ENCODE results near the gene SYNDIG1.

The SYNDIG1 gene

GRCh38 chr20:24572140-24572539 lies 102.7 kb downstream of the SYNDIG1 start:
- no peak for DNase-seq

DNA sequence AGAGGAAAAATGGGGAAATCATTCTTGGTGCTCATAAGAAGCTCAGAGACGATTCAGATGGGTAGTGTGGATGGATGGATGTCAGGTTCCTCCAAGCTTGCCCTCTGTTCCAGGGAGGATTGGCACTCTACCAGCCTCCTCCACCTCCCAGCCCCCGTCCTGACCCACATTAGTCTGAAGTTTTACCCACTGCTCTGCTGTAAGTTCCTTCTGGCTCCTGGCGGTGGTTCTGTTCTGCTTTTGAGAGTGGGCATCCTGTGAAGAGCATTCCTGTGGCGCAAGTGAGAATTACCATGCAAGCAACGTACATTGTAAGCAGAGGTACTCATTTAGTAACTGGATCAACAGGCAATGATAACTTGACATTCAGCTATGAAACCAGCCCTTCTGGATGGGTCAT lies 103.4 kb downstream of the SYNDIG1 start:
- no peak for DNase-seq

- DNase-seq = no peak
These were observed 104.1 kb downstream of the SYNDIG1 start for GRCh38 chr20:24573557-24573956.

DNA sequence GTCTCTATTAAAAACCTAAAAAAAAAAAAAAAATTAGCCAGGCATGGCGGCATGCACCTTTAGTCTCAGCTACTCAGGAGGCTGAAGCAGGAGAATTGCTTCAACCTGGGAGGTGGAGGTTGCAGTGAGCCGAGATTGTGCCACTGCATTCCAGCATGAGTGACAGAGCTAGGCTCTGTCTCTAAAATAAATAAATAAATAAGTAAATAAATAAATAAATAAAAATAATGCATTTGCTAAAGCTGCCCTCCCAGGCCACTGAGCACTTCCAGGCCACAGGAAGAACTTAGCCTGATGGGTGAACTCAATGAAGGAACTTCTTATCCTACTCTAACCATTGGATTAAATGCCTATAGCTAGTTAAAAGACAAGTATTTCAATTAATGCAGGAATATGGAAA lies 104.9 kb downstream of the SYNDIG1 start:
- no peak for DNase-seq

GRCh38 chr20:24574797-24575196 lies 105.4 kb downstream of the SYNDIG1 start:
- no peak for DNase-seq

- DNase-seq = no peak
These were observed 106.4 kb downstream of the SYNDIG1 start for GRCh38 chr20:24575811-24576210.

- DNase-seq = no peak
These were observed 107.0 kb downstream of the SYNDIG1 start for GRCh38 chr20:24576447-24576846.

- no peak for DNase-seq
These were observed 108.0 kb downstream of the SYNDIG1 start for GRCh38 chr20:24577271-24577909.

GRCh38 chr20:24578567-24579415 lies 109.4 kb downstream of the SYNDIG1 start:
- no peak for DNase-seq

DNA sequence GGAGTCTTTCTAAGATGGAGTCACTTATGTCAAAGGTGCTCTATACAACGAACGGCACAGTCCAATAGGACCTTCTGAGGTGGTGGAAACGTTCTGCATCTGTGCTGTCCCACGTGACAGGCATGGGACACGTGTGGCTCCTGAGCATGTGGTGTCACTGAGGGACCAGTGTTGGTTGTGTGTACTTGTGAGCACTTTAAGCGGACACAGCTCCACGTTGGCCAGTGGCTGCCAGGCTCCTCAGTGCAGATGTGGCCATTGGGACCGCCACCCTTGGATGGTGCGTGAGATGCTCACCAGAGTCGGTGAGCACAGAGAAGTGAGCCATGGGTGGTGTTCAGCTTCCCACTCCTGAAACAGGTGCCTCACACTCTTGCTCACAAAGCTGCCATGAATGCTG lies 110.0 kb downstream of the SYNDIG1 start:
- no peak for DNase-seq

DNA sequence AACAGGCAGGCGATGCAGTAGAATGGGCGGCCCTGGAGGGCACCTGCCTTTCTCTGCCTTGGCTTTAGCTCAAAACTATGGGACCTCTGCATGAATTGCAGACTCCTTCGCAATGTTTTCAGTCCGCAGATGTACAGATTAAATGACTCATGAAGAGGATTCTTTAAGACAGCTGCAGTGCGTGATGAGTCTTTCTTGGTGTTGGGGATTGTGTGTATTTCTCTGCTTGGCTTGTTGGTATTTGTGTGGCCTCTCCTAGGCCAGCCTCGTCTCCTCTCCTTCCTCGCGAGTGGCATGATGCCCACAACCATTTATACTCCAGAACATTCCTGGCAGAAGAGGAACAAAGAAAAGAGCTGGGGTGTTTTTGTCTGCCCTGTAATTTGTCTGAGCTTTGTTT lies 110.6 kb downstream of the SYNDIG1 start:
- no peak for DNase-seq

DNA sequence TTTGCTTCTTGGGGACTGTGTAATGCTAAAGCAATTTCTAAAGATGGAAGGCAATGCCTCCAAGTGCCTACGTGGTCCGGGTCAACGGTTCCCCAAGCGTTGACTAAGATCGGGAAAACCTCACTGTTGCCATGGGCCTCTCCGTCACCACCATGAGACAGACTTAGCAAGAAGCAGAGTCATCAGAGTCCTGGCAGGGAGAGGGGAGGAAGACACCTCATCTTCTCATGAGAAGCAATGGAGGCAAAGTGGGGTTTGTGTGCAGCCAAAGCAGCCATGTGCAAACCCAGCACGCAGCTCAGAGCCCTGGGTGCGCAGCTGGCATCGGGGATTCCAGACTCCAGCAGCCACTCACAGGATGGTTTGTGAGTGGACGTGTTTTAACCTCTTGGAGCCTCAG lies 111.4 kb downstream of the SYNDIG1 start:
- no peak for DNase-seq

GRCh38 chr20:24581443-24582170 lies 112.2 kb downstream of the SYNDIG1 start:
- DNase-seq = no peak

DNA sequence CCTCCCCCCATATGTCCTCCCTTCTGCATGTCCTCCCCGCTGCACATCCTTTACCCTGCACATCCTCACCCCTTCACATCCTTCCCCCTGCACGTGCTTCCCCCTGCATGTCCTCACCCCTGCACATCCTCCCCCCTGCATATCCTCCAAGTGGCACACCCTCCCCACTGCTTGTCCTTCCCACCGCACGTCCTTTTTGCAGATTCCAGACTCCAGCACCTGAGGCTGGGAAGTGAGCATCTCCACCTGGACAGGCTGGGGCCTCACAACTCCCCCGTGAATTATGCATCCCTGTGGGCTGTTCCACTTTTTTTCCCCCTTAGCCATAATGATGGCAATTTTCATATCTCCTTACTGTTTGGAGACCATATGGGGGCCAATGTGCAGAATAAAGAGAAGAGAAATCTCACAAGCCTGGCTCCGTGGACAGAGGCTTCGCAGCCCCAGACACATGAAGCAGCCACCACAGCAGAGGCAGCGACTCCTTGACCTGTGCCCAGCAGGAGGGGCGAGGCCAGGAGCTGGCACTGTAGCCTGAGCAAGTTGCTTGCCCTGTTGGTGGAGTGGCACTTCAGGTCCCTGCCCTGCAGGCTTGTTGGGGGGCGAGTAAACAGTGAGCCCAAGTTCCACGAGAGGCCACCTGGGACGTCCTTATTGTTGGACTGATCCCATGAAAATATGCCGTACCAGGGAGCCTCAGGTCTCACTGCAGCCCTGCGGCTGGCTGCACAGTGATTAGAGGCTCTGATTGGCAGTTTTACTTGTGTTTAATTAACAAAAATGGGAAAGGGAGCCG lies 113.1 kb downstream of the SYNDIG1 start:
- no peak for DNase-seq

DNA sequence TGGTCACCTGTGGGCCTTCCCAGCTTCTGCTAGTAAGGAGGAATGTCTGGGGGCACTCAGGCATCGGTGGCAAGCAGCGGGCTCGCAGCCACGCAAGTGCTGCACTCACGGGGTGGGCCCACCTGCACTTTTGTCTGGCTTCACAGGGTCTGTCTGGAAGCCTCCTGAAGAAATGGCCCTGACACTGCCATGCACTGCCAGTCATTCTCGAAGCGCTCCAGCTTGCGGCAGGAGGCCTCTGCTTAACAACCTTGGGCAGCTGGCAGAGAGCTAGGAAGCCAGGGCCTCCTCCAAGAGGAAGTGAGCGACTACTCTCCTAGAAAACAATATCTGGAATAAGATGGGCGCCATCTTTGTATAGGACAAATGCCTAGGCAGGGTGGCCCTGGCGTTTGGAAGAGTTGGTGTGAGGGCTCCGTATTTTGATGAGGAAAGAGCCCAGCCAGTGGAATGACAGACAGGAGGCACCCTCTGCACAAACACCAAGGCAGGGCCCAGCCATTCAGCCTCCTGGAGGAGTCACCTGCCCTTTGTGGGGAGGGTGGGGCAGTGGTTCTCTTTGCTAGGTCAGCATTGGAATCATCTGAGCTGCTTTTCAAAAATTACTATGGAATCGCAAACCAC lies 113.9 kb downstream of the SYNDIG1 start:
- no peak for DNase-seq

- DNase-seq = no peak
These were observed 114.6 kb downstream of the SYNDIG1 start for GRCh38 chr20:24584078-24584477.

DNA sequence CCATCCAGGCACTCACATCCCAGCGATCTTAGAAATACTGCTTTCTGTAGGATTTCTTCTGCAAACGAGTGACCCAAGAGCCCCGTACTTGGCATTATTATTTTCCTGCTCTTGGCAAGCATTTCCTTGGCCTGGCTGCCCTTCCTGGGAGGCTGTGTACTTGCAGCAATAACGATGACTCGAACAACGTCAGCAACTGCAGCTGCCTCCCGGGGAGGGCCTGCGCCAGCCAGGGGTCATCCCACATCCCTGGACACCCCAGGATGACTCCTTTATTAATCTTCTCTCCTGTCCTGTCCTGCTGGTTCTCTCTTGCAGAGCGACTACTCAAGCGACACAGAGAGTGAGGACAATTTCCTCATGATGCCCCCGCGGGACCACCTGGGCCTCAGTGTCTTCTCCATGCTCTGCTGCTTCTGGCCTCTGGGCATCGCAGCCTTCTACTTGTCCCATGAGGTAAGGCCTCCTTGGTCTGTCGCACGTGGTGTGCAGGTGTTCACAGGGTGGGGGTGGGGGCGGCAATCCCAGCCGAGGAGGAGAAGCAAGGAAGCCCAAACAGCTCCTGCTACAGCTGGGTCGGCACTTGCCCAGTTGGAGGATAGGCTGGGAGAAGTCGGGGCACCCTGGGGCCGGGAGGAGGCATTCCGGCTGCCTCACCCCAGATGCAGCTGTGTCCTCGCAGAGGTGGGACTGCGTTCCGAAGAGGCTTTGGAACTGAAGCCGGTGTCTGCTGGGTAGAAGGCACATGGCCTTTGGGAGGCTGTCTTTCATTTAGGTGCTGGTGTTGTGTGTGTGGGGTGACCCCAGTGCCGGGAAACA lies 115.3 kb downstream of the SYNDIG1 start:
- no peak for DNase-seq

DNA sequence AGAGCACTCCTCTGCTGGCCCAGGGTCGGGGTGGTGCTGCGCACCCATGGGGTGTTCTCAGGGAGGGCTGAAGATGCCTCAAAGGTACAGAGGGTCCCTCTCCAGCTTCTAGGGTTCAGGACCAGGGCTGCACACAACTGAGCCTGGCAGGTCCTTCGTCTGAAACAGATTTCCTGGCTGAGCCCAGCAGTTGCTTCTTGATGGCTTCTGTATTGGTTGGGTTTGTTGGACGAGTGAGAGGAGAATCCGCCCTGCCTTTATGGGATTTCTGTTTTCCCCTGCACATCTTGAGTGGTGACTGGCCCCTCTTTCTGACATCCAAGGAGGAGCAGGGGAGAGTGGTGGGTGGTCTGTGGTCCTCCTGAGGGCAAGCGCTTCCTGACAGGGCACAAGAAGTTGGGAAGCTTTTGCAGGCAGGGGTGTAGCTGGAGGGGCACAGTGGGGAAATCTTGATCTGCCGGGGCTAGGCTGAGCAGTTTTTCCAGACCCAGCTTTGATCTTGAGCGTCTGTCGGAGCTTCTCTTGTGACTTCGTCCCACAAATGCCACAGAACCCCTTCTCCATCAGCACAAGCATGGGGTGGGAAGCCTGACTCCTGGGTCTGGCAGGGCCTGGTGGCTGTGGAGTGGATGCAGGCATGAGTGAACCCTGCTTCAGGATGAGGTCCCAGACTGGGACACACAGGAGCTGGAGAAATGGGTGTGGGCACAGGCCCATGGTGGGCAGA lies 116.5 kb downstream of the SYNDIG1 start:
- no peak for DNase-seq

DNA sequence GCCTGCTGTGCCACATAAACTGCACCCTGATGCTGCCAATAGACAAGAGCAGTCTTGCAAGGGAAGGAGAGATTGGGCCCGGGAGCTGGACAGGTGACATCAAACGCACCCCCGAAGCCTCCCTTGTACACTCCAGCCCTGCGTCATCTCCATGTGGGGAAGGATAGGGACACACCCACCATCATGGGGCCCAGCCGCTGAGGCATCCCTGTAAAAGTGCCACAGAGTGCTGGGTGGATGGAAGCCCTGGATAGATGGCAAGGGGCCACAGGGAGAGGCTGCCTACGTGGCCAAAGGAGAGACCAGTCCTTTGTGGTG lies 117.1 kb downstream of the SYNDIG1 start:
- no peak for DNase-seq

GRCh38 chr20:24587384-24588046 lies 118.1 kb downstream of the SYNDIG1 start:
- peak; percentile 43 for DNase-seq

Data from NCI-H1694 treated with DMSO at 0.1 percent for 48 hours (cell line).